Tibial nerve (tissue), 4 donors: ENCODE data around the gene EFCAB13. TPM values are rescaled to one million over a fixed set of nuclear protein-coding genes. Genes with fewer than 3 reads are reported as not detected.

Experiments
- DNase-seq, 2 donors: peaks; one replicate each; pipeline ENCODE4 v3.0.0-alpha.2; 2019; ENCODE audit warnings: low spot score in 2 of 2
- H3K27ac ChIP-seq, 4 donors: fragments of 200-600 bp; sonication (generic) in 3 of 4; one replicate each; pipeline ENCODE4 v1.5.1; 2017 to 2019; ENCODE audit warnings: mild to moderate bottlenecking in 1 of 4
- H3K27me3 ChIP-seq, 2 donors: fragments of 200-600 bp; sonication (generic) in 1 of 2; one replicate each; pipeline versions ENCODE4 v1.5.1 to v1.6.0; 2017 to 2019
- H3K36me3 ChIP-seq, 3 donors: fragments of 200-600 bp; sonication (generic); one replicate each; pipeline ENCODE4 v1.5.1; 2018 to 2019
- H3K4me1 ChIP-seq, 4 donors: fragments of 200-600 bp; sonication (generic) in 3 of 4; one replicate each; pipeline ENCODE4 v1.5.1; 2017 to 2019
- H3K4me3 ChIP-seq, 4 donors: fragments of 200-600 bp; sonication (generic) in 3 of 4; one replicate each; pipeline ENCODE4 v1.5.1; 2017 to 2019; ENCODE audit warnings: mild to moderate bottlenecking in 1 of 4, moderate library complexity in 1 of 4
- H3K9me3 ChIP-seq, 4 donors: fragments of 200-600 bp; sonication (generic) in 3 of 4; one replicate each; pipeline ENCODE4 v1.5.1; 2017 to 2019
- CTCF ChIP-seq, 5 experiments: fragments of 200-600 bp in 3 of 5; fragments of 450-650 bp in 2 of 5; sonication (generic) in 3 of 5; IDR thresholded peaks; one replicate each; pipeline ENCODE4 v1.5.1; 2016 to 2019; ENCODE audit warnings: antibody characterized with exemption in 5 of 5, mild to moderate bottlenecking in 3 of 5, moderate library complexity in 2 of 5
- EP300 ChIP-seq, 2 donors: sonication (generic); formaldehyde crosslinking; IDR thresholded peaks; one replicate each; pipeline ENCODE4 v1.6.1; 2017; ENCODE audit warnings: antibody characterized with exemption in 2 of 2, mild to moderate bottlenecking in 1 of 2
- POLR2A ChIP-seq, 2 donors: fragments of 450-650 bp; IDR thresholded peaks; one replicate each; pipeline ENCODE4 v1.6.1; 2017; ENCODE audit warnings: antibody characterized with exemption in 2 of 2, mild to moderate bottlenecking in 2 of 2, moderate library complexity in 2 of 2
- WGBS, 2 donors: methylation state at CpG; one replicate each; pipeline ENCODE4 v1.1.5; 2018; 5-methylcytosine and 5-hydroxymethylcytosine counted together
- total RNA-seq, 4 donors: library from RNA; depleted of rRNA; stranded (reverse); fragments of >200 nt; gene quantifications; one replicate each; pipeline ENCODE4 v1.1.0, GENCODE V29; 2016

Gene EFCAB13
- total RNA-seq, 4 donors from 2014 or later, result 6.5 to 15.1 (median 10.2) TPM

GRCh38 chr17:47288531-47289116 is 35.1 kb upstream of the EFCAB13 start:
- Histone ChIP-seq H3K27ac (no peak overlapping the region), H3K4me3 (no peak overlapping the region)

GRCh38 chr17:47289302-47289701 is 34.5 kb upstream of the EFCAB13 start:
- Histone ChIP-seq H3K9me3 (no peaks in the 10 kb centered on the region), H3K36me3 (peaks cover 0 to 45% (median 0%) of the 10 kb centered on the region in 3 donors), H3K27ac (no peak overlapping the region), H3K4me3 (no peak overlapping the region), H3K4me1 (peaks cover 0 to 21% (median 6%) of the 10 kb centered on the region in 4 donors), H3K27me3 (no peaks in the 10 kb centered on the region)
- 86 to 100% methylated on average over 1 of the region's 1 CpG for WGBS, 2 donors
- no peak for DNase-seq
- TF ChIP-seq POLR2A (IDR thresholded peaks at IDR 0.05) (no peak), EP300 (IDR thresholded peaks at IDR 0.05) (no peak), CTCF (IDR thresholded peaks at IDR 0.05) (no peak)

More at GRCh38 chr17:47288531-47289116, 35.1 kb upstream of the EFCAB13 start:
- peaks cover 0 to 45% (median 0%) of the 10 kb centered on the region in 3 donors for H3K36me3 ChIP-seq
- no peak for TF ChIP-seq POLR2A (IDR thresholded peaks at IDR 0.05)
- TF ChIP-seq CTCF (IDR thresholded peaks at IDR 0.05), result no peak
- no peak for TF ChIP-seq EP300 (IDR thresholded peaks at IDR 0.05)
- no peaks in the 10 kb centered on the region for H3K27me3 ChIP-seq
- no peak for DNase-seq
- H3K9me3 ChIP-seq, result no peaks in the 10 kb centered on the region
- H3K4me1 ChIP-seq, result peaks cover 0 to 14% (median 0%) of the 10 kb centered on the region in 4 donors
- 72 to 81% methylated on average over 6 of the region's 6 CpGs for WGBS, 2 donors

GRCh38 chr17:47290870-47291241 is 32.9 kb upstream of the EFCAB13 start:
- peaks cover 0 to 37% (median 0%) of the 10 kb centered on the region in 3 donors for H3K36me3 ChIP-seq
- TF ChIP-seq EP300 (IDR thresholded peaks at IDR 0.05) (no peak), CTCF (IDR thresholded peaks at IDR 0.05) (no peak), POLR2A (IDR thresholded peaks at IDR 0.05) (no peak)
- 79% methylated on average over 5 of the region's 5 CpGs for WGBS, 2 donors
- no peak overlapping the region for H3K27ac ChIP-seq
- peaks cover 0 to 36% (median 19%) of the 10 kb centered on the region in 4 donors for H3K4me1 ChIP-seq
- no peaks in the 10 kb centered on the region for H3K27me3 ChIP-seq
- no peak overlapping the region for H3K4me3 ChIP-seq
- DNase-seq, result no peak
- H3K9me3 ChIP-seq, result no peaks in the 10 kb centered on the region

- no peak for DNase-seq
- TF ChIP-seq CTCF (IDR thresholded peaks at IDR 0.05), result no peak
- no peak for TF ChIP-seq POLR2A (IDR thresholded peaks at IDR 0.05)
- no peak for TF ChIP-seq EP300 (IDR thresholded peaks at IDR 0.05)
- peaks cover 0 to 37% (median 0%) of the 10 kb centered on the region in 3 donors for H3K36me3 ChIP-seq
- 65 to 70% methylated on average over 8 of the region's 8 CpGs for WGBS, 2 donors
- H3K4me1 ChIP-seq, result peaks cover 0 to 41% (median 21%) of the 10 kb centered on the region in 4 donors
- no peaks in the 10 kb centered on the region for H3K9me3 ChIP-seq
- H3K4me3 ChIP-seq, result no peak overlapping the region
- H3K27ac ChIP-seq, result no peak overlapping the region
- no peaks in the 10 kb centered on the region for H3K27me3 ChIP-seq
Observed at GRCh38 chr17:47291242-47291873, 32.4 kb upstream of the EFCAB13 start.

- H3K36me3 ChIP-seq, result peaks cover 0 to 37% (median 0%) of the 10 kb centered on the region in 3 donors
- no peak for DNase-seq
- no peaks in the 10 kb centered on the region for H3K27me3 ChIP-seq
- TF ChIP-seq CTCF (IDR thresholded peaks at IDR 0.05), result no peak
- no peak for TF ChIP-seq EP300 (IDR thresholded peaks at IDR 0.05)
- TF ChIP-seq POLR2A (IDR thresholded peaks at IDR 0.05), result no peak
- 87 to 88% methylated on average over 14 of the region's 14 CpGs for WGBS, 2 donors
- H3K9me3 ChIP-seq, result no peaks in the 10 kb centered on the region
- H3K4me1 ChIP-seq, result peaks cover 0 to 46% (median 21%) of the 10 kb centered on the region in 4 donors
- no peak overlapping the region for H3K27ac ChIP-seq
- H3K4me3 ChIP-seq, result no peak overlapping the region
Observed at GRCh38 chr17:47292206-47292605, 31.5 kb upstream of the EFCAB13 start.
